G401 (cell line): Measurements from ENCODE around the gene FFAR4. TPM values are rescaled to one million over a fixed set of nuclear protein-coding genes. Genes with fewer than 3 reads are reported as not detected.

Experiments
- DNase-seq: peaks from one replicate; pipeline ENCODE4 v3.0.0-alpha.2; 2015; ENCODE audit warnings: low spot score
- in situ Hi-C: cut with HindIII; loops from 2 replicates; pipeline ENCODE4 v1.10.0; 2016; ENCODE audit warnings: low sequenced_read_pairs, mixed read lengths
- total RNA-seq: library from RNA; depleted of rRNA; stranded (reverse); fragments of >200 nt; shearing (Covaris generic); gene quantifications from 2 replicates; pipeline ENCODE4 v1.2.3, GENCODE V29; 2014

FFAR4 gene
- total RNA-seq, 1 experiment from 2014 or later: not detected

- in situ Hi-C loops: no loop called here
- DNase-seq: no peak
Measured at GRCh38 chr10:93567277-93568104, 1.0 kb downstream of the FFAR4 start.

DNA sequence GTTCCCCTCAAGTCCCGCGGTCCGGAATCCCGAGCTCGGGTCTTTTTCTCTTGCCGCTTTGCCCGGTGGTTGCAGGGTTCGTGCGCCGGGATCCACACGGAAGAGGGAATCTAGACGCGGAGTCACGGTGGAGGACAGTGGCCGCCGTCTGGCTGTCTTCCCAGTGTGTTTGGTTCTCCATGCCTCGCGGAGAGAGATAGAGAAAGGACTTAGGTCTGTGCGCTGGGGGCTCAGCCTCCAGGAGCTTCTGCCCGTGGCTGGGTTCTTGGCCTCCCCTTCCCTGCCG lies 1.6 kb downstream of the FFAR4 start:
- DNase-seq: no peak
- in situ Hi-C loops: no loop called here

DNA sequence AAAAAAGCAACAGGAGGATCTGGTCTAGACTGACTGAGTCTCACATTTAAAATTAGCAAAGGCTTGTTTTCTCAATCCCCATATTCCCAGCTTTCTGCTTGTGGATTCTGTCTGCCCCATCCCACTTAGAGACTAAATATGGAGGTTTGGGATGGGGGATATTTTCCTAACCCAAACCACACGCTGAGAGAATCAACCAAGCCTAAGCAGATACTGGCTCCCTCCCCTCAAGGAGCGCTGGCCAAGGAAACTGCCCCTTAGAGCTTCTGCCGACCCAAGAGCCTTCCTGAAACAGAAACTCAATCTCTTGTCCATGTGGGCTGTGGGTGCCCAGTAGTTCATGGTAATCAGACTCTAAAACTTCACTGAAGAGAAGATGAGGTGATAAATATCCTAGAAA lies 3.9 kb downstream of the FFAR4 start:
- no peak for DNase-seq
- in situ Hi-C loops: no loop called here

- no peak for DNase-seq
- in situ Hi-C loops: no loop called here
Measured at GRCh38 chr10:93572606-93573005, 6.1 kb downstream of the FFAR4 start.

DNA sequence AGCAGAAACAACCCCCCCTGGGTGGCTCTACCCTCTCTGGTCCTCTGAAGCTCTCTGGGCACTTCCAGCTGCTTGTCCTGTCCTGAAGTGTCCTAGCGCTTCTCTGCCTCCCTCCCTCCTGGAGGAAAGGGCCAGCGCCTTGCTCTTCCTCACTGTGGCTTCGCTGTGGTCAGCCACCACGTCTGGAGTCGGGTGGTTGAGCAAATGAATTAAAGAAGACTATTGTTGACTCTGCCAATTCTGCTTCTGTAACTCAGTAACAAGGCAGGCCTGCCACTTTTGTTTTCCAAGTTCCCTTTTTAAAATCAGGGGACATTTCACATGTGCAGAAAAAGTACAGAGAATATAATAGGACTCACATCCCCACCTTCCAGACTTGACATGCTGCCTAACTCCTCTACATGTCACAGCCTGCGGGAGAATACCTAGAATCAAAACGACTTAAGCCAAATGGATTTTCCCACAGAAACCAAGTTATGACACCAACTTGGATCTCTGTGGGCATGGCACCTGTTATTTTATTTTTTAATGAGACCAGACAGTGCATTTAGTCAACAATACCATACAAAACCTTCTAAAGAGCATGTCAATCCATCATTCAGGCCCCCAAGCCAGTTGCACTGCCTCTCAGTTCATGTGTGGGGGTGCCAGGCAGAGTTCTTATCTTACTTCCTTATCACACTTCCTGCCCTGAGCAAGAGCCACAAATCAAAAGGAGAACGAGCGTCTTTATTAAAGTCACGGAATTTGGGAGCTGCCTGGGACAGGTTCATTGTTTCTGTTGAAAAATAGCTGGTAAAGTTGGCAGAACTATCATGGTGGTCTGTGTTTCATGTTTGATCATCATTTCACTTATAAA lies 6.8 kb downstream of the FFAR4 start:
- no peak for DNase-seq

DNA sequence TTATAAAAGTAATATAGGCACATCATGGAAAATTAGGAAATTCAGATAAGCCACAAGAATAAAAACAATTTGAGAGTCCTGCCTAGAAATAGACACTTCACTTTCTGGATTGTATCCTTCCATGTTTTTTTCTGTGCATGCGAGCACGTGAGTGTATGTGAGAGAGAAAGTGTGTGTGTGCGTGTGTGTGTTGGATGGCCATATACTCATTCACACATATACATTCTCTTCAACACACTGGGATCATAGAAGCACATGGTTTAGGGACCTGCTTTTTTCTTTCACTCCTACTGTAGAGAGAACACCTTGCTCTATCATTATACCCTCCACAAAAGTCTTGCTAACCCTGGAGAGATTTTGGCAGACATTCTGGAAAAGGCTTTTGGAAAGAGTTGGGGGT lies 7.5 kb downstream of the FFAR4 start:
- in situ Hi-C loops: no loop called here
- no peak for DNase-seq

More for the DNA sequence above, 6.8 kb downstream of the FFAR4 start:
- in situ Hi-C loops: no loop called here

GRCh38 chr10:93576888-93577287 lies 10.4 kb downstream of the FFAR4 start:
- DNase-seq: no peak
- in situ Hi-C loops: no loop called here

DNA sequence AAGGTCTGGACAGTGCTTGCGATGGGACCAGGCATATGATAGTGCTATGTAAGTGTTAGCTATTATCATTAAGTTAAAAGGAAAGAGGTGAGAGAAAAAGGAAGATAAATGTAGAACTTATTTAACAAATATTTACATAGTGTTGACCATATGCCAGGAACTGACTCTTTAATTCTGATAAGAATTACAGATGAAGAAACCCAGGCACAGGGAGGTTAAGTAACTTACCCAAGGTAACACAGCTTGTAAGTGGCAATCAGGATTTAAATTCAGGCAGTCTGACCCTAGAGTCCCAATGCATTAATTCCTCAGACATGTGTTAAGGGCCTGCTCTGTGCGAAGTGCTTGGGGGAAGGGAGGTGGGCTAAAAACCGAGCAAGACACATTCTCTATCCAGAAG lies 11.1 kb downstream of the FFAR4 start:
- in situ Hi-C loops: no loop called here
- no peak for DNase-seq

DNA sequence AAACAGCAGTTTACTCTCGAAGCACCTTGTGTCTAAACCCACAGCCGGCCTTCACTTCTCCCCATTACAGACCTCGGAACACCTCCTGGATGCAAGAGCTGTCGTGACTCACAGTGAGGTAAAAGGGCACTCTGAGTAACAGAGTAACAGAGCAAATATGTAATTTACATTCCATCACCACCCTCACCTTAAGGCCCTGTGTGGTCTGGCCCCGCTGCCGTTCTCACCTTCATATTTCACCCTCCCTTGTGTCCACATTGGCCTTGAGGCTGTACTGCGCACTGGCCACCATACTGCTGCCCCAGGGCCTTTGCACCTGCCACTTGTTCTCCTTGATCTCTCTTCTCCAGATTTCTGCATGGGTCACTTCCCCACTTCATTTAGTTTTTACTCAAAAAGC lies 12.6 kb downstream of the FFAR4 start:
- no peak for DNase-seq
- in situ Hi-C loops: no loop called here

GRCh38 chr10:93579985-93580711 lies 13.7 kb downstream of the FFAR4 start:
- in situ Hi-C loops: no loop called here
- DNase-seq: no peak

DNA sequence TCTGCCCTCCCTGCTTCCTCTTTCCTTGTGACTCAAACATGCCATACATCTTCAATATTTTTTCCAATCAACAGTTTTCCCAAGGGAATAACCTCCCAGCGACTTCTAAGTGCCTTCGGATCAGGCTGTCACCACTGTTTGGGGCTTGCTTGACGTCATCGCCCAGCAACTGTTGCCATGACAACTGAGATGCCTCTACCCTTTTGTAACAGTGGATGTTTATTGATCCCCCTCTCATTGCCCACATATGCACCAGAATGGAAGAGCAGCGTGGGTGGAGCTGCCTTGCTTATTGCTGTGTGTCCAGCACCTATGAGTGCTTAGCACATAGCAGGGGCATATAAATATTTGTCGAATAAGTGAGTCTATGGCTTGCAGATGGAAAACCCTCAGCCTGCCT lies 14.4 kb downstream of the FFAR4 start:
- in situ Hi-C loops: no loop called here
- no peak for DNase-seq

DNA sequence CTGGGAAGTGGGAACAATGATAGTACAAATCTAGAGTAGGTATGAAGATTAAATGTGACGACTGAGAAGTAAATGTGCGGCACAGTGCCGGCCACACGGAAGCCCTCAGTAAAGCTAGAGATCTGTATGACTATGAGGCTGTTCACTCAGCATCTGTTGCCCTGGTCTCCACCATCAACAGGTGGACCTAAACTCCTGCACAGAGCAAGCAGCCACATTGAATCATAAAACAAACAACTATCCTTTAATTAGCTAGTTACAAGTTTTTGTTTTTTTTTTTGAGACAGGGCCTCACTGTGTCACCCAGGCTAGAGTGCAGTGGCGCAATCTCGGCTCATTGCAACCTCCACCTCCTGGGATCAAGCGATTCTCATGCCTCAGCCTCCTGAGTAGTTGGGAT lies 18.0 kb downstream of the FFAR4 start:
- no peak for DNase-seq
- in situ Hi-C loops: no loop called here

DNA sequence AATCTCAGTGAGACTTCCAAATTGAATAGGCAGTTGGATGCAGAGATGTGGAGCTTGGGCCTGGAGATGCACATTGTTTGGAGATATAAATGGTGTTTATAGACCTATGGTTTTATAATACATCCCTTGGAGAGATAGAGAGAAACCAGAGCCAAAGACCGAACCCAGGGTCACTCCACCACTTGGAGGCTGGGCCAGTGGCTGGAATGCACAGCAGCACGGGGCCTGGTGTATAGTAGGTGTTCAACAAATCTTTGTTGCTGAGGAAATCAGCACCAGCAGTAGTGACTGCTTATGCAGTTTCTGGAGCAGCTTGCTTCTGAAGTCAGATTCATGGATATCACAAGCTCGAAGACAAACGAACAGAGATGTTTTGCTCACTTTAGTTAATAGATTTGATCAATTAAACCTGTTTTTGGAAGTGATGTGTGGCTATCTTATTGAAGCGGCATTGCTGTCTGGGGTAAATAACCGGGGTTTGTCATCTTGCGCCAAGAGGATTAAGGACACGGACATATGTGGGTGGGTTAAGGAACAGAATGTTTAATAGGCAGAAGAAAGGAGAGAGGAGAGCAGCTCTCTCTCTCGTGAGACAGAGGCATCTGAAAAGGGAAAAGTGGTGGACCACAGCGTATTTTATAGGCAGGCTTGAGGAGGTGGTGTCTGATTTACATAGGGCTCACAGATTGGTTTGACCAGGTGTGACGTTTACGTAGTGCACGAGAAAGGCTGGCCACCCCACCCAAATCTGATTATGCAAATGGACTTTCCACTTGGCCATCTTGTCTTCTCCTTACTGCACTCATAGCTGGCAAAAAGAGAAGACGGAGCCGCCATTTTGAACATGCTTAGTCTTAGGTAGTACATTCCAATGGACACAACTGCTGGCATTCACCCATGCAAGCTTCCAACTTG lies 23.4 kb downstream of the FFAR4 start:
- in situ Hi-C loops: no loop called here
- no peak for DNase-seq

DNA sequence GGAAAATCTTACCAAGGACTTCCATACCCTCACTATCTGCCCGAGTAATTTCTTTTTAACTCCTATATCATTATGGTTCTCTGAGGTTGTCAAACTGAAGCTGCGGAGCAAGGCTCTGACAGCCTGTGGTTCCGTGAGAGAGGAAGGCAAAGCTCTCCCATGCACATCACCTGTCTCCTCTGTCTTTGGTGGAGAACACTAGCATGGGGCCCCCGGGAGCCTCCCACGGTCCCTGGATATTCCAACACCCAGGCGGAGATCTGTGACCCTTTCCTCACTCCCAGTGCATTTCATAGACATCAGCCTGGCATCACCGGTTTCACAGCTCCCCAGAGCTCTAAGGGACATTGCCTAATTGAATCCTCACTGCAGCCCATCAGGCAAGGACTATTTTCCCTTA lies 24.2 kb downstream of the FFAR4 start:
- in situ Hi-C loops: no loop called here

GRCh38 chr10:93591065-93591808 lies 24.8 kb downstream of the FFAR4 start:
- in situ Hi-C loops: no loop called here
- DNase-seq: no peak

More for the DNA sequence above, 24.2 kb downstream of the FFAR4 start:
- no peak for DNase-seq

DNA sequence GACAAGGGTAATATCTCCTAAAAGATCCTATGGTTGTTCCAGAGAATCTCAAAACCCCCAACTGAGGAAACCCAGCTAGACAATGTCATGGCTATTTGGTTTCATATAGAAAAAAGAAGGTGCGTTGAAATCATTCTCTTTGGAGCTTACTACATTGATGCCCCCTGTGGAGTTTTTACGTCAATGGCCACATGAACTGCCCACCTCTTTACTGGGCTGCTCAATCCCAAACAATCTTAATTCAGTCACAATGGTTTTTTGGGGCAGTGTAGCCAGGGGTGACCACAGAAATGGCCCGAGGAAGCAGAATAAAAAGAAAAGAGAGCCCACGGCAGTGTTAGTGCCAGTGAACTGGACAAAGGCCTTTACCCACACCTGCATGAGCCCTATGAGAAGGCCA lies 26.8 kb downstream of the FFAR4 start:
- no peak for DNase-seq
- in situ Hi-C loops: no loop called here

GRCh38 chr10:93593749-93594148 lies 27.3 kb downstream of the FFAR4 start:
- DNase-seq: no peak
- in situ Hi-C loops: no loop called here

DNA sequence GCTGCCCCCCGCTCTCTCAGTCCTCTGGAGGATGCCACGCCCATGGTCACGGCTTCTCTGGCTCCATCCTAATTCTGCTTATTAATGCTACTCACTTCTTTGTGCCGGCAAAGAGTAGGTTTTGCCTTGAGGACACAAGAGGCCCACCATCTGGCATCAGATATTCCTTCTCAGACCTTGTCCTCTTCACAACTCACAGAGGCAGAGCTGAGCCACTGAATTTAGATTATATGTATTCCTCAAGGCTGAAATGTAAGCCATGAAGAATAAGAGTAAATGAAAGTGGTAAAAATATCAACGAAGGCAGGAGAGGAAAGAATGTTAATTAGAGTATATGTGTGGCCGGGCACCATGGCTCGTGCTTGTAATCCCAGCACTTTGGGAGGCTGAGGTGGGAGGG lies 28.1 kb downstream of the FFAR4 start:
- in situ Hi-C loops: no loop called here
- DNase-seq: no peak
